GM12875 (cell line): ENCODE measurements around the gene MGLL.

Experiments
- H3K4me3 ChIP-seq: one replicate; pipeline ENCODE4 v1.5.1; 2011; ENCODE audit warnings: low read depth, low read length, control low read depth
- CTCF ChIP-seq: IDR thresholded peaks from 2 replicates; pipeline ENCODE4 v1.5.1; 2011; ENCODE audit warnings: low read depth, mild to moderate bottlenecking, control low read depth, inconsistent platforms, low read length, moderate library complexity, borderline replicate concordance; ENCODE audit not compliant: insufficient read depth

Gene MGLL

DNA sequence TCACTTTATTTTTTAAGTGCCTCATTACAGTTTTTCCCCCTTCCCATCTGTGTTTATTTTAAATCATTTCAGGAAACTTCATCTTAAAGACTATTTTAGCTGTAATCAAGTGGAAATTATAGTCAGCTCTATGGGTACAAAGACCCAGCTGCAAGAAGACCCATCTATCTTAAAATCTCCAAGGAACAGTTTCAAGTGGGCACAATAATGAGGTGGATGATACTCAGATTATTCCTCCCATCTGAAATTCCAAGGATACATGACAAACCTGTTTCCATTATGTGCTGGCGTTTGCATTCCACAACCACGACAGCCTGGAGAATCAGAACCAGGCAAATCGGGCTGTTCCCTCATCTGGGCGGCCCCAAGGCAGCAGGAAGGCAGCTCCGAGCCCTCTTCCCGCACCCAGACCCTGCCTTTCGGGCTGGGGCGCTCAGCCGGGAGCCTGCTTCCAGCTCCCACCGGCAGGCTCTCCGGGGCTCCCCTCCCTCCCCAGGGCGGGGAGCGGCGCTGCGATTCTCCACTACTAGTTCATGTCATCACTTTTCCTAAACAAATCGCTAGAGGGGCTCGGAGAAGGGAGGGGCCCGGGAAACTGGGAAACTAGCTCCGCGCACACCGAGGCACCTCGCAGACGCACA is at the start of gene MGLL:
Gene MGLL, minus strand, starts transcription at position 475 of the 641 bp plus-strand sequence. Its CDS starts 197 bp downstream, at position 278.
- TF ChIP-seq CTCF: no peak
- peak within 1 kb of the TSS; percentile 98 for H3K4me3 ChIP-seq

DNA sequence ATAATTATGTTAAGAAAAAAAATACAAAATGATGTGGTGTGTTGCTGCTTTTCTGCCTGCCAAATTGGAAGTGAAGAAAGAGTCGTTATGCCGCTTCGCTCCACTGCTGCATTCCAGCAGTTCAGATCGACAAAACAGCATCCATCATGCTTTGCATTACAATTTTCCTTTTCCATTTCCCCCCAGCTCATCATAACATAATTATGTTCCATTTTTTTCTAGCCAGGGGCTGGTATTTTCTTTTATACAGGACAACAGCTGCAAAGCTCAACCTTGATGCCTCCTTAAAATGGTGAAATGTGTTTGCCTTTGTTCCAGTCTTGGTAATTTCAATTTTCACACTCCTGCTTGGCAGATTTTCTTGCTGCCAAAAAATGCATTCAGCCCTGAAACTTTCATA is 47.8 kb upstream of the MGLL start:
- TF ChIP-seq CTCF: no peak
- H3K4me3 ChIP-seq: no peak overlapping the region

DNA sequence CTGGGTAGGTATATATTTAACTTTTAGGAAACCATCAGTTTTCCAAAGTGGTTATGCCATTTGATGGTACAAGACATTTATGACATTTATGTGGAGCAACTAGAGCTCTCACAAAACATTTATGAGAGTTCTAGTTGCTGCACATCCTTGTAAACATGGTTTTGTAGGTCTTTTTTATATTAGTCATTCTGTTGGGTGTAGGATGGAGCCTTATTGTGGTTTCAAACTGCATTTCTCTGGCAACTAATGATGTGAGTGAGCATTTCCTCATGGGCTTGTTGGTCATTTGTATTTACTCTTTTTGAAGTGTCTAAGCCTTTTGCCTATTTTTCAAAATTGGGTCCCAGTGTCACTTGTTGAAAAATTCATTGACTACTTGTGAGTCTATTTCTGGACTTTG is 45.7 kb upstream of the MGLL start:
- TF ChIP-seq CTCF: no peak
- H3K4me3 ChIP-seq: no peak overlapping the region

DNA sequence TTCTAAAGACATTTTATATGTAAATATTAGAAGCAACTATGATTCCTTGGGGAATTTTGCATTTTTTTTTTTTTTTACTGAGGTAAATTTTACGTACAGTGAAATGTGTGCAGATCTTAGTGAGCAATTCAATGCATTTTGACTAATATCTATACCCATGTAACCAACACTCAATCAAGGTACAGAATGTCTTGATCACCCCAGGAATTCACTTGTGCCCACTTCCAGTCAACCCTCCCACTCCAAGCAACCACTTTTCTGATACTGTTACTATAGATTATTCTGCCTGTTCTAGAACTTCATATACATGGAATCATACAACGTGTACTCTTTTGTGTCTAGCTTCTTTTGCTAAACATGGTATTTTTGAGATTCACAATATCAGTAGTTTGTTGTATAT is 45.1 kb upstream of the MGLL start:
- no peak overlapping the region for H3K4me3 ChIP-seq
- TF ChIP-seq CTCF: no peak

DNA sequence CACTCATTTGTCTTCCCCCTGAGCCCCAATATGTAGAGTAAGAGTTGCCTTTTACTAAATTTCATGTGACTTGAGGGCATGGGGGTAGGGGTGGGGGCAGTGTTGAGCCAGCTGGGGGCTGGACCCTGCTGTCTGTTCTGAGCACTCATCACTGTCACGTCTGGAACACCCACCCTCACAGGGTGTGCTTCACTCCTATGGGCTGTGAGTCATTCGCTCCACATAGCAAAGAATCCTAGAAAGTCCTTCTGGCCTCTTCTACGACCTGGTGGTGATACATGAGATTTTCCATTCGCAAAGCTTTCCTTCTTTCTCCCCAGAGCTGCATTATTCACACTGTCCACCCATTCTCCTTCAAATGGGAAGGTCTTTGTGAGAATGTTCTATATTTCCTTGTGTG is 43.6 kb upstream of the MGLL start:
- no peak overlapping the region for H3K4me3 ChIP-seq
- TF ChIP-seq CTCF: no peak

- no peak overlapping the region for H3K4me3 ChIP-seq
- TF ChIP-seq CTCF: no peak
Observed at GRCh38 chr3:127860211-127860696, 37.9 kb upstream of the MGLL start.

DNA sequence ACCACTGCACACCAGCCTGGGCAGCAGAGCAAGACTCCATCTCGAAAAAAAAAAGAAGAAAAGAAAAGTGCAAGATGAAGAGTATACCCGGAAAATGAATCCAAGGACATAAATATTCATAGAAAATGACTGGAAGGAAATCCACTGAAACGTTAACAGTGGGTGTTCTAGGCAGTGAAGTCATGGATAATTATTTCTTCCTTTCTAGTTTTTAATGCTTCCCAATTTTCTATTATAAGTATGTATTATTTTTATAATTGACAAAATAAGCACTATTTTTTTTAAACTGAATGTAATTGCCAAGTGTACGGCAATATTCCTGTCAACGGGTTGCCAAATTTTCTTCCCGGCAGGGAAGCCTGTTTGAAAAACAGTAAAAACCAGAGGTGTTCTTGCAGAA is 37.4 kb upstream of the MGLL start:
- TF ChIP-seq CTCF: no peak
- H3K4me3 ChIP-seq: no peak overlapping the region
